GM10266 (cell line): ENCODE results near the gene DNAH8.

Experiments used
- DNase-seq: peaks from one replicate; pipeline ENCODE4 v3.0.0; 2012; ENCODE audit errors: extremely low spot score
- TF ChIP-seq, protein P1 (sequence below): IDR thresholded peaks from 2 replicates; pipeline ENCODE4 v1.5.1; 2012; ENCODE audit warnings: mild to moderate bottlenecking, low read depth; ENCODE audit not compliant: control insufficient read depth, insufficient read depth; ENCODE audit errors: missing control alignments

DNAH8 gene

DNA sequence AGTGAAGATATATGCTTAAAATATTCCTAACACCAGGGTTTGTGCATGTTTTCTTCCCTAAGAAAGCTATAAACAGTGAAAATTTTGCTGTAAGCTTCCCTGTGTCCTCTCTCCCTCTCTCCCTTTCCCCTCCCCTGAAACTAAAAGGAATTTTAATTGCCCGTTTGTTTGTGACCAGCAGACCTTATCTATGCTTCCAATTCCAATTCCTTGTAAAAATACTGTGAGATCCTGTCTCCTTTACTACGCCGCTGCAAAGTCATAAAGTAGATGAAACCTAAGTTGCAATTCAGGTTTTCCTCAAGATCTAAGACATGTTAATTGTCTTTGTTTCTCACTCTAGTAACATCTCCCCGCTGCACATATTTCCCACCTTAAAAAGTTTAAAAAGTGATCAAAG lies 82.3 kb downstream of the DNAH8 start:
- TF ChIP-seq, protein P1, sequence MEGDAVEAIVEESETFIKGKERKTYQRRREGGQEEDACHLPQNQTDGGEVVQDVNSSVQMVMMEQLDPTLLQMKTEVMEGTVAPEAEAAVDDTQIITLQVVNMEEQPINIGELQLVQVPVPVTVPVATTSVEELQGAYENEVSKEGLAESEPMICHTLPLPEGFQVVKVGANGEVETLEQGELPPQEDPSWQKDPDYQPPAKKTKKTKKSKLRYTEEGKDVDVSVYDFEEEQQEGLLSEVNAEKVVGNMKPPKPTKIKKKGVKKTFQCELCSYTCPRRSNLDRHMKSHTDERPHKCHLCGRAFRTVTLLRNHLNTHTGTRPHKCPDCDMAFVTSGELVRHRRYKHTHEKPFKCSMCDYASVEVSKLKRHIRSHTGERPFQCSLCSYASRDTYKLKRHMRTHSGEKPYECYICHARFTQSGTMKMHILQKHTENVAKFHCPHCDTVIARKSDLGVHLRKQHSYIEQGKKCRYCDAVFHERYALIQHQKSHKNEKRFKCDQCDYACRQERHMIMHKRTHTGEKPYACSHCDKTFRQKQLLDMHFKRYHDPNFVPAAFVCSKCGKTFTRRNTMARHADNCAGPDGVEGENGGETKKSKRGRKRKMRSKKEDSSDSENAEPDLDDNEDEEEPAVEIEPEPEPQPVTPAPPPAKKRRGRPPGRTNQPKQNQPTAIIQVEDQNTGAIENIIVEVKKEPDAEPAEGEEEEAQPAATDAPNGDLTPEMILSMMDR, result no peak
- DNase-seq, result no peak

DNA sequence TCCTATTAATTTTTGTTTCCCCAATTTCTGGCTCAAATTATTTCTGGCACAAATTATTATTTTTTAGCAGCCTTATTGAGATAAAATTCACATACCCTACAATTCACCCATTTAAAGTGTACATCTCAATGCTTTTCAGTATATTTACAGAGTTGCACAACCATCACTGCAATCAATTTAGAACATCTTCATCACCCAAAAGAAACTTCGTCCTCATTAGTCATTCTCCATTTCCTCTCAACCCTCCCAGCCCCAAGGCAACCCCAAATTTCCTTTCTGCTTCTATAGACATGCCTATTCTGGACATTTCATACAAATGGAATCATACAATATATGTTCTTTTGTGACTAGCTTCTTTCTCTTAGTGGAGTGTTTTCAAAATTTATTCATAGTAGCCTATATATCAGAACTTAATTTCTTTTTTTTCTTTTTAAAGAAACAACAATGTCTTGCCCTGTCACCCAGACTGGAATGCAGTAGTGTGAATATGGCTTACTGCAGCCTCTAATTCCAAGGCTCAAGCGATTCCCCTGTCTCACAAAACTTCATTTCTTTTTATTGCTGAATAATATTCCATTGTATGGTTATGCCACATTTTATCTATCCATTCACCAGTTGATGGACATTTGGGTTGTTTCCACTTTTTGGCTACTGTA lies 84.5 kb downstream of the DNAH8 start:
- TF ChIP-seq, protein P1, result no peak
- DNase-seq, result no peak

DNA sequence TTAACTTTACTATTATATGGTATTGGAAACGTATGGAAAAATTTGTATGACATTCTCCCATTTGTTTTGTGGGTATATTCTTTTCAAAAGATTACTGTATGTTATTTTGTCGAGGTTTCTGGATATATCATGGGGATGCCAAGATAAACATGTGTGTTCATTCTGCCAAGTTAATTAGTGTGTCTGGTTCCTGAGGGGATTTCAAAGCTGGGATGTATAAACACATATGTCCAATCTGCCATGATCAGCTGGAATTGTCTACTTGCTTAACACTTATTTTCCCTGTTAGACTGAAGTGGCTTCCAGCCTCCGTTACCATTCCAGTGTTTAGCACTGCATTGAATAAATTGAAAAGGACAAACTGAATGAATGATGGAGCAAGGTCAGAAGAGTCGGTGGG lies 86.2 kb downstream of the DNAH8 start:
- no peak for DNase-seq
- TF ChIP-seq, protein P1, result no peak

DNA sequence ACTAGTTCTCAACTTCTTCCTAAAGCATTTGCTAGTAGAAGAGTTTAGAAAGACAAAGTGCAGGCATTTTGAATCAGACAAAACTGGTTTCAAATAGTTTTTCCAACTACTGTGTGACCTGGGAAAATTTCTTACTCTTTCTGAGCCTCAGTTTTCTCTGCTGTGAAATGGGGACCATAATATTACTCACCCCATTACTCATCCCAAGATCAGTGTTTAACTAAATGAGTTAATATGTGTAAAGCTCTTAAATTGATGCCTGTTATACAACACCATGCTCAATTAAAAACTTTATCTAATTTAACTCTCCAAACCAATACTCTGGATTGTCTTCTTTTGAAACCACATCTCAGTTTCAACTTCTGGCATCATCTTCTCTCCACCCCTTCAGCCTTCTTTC lies 87.4 kb downstream of the DNAH8 start:
- TF ChIP-seq, protein P1, result no peak
- no peak for DNase-seq

DNA sequence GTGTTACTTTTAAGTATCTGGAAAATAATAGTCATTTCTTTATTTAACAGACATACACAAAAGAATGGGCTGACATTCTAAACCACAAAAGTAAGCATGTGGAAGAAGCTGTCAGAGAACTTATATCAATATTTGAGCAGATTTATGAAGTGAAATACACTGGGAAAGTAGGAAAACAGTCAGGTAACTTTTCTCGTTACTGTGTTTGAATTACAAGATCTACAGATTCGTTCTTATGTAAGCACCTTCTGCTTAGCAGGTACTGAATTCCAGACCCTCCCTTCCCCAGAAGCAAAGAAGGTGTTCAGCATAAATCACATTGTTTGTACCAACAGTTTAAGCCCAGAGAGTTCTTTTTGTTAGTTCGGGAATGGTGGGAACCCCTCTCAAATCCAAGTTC lies 88.0 kb downstream of the DNAH8 start:
- TF ChIP-seq, protein P1, result no peak
- DNase-seq, result no peak

DNA sequence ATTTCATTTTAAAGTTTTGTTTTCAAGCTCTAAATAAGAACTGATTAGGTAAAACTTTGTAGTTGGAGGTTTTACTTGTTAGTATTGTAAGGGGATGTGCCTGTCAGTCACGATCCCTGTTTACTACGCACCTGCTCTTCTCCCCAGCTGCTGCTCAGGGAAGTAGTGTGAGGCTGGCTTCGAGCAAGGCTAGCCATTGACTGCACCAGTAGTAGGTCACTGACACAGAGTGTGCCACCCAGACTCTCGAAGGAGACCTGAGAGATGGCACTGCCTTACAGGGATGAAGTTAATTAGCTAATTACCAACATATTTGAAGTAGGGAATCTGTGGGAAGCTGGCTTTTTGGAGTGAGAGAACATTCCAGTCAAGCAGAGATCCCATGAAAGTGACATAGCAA lies 89.2 kb downstream of the DNAH8 start:
- DNase-seq, result no peak
- TF ChIP-seq, protein P1, result no peak

DNA sequence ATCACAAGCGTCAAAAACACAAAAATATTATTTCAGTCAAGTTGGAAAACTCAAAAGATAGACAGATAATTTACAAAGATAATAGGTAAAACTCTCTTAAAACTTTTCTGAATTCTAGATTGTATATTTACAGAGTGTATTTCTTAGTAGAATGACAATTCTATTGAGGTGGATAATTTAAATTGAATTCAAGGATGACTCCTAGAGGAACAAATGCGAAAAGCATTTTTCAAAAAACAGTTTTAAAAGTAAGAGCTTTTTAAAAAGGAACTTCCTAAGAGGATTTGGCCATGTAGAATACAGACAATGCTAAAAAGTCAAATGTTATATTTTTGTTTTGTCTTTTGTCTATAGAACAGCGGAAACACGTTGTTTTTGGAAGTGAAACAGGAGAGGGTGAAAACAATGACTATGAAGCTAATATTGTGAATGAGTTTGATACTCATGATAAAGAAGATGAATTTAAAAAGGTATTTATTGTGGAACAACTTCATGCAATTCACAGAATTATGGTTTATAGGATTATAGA lies 90.1 kb downstream of the DNAH8 start:
- no peak for DNase-seq
- TF ChIP-seq, protein P1, result no peak
